B cell (primary cell): ENCODE measurements around the gene ZNF618. TPM values are rescaled to one million over a fixed set of nuclear protein-coding genes. Genes with fewer than 3 reads are reported as not detected.

Source experiments
- ATAC-seq: fragments of 200-7000 bp; cut with Tn5 transposase; one replicate; pipeline ENCODE4 v1.10.0; 2021; ENCODE audit warnings: low read depth, mild to moderate bottlenecking, moderate number of reproducible peaks, moderate library complexity
- CTCF ChIA-PET: fragments of 350-600 bp; sonication (Branson Sonifier 250); formaldehyde crosslinking; loops from one replicate; lab custom pipeline; 2021; ENCODE audit warnings: antibody characterized with exemption, inconsistent platforms; lab: Charles Lee
- POLR2A ChIA-PET: fragments of 350-600 bp; sonication (Branson Sonifier 250); formaldehyde crosslinking; loops from one replicate; lab custom pipeline; 2021; ENCODE audit warnings: antibody characterized with exemption; lab: Charles Lee
- DNase-seq: peaks from one replicate; pipeline ENCODE4 v3.0.0; 2013
- H2AFZ ChIP-seq: 2 replicates; pipeline ENCODE4 v1.6.1; 2012; ENCODE audit warnings: mild to moderate bottlenecking, low read depth, low read length; ENCODE audit not compliant: insufficient read depth, poor library complexity, severe bottlenecking
- H3K27ac ChIP-seq, 2 donors: 1 replicate in 1 of 2; 2 replicates in 1 of 2; pipeline ENCODE4 v1.5.1; 2012 to 2013; ENCODE audit warnings: low read length in 2 of 2, mild to moderate bottlenecking in 2 of 2, moderate library complexity in 1 of 2
- H3K27me3 ChIP-seq, 4 experiments: fragments of 200-600 bp in 1 of 4; sonication (generic) in 1 of 4; replicated peaks in 1 of 4; 1 replicate in 2 of 4; 2 replicates in 2 of 4; pipeline versions ENCODE4 v1.6.1 to v1.7.0; 2013 to 2016; ENCODE audit warnings: low read length in 3 of 4, mild to moderate bottlenecking in 2 of 4, mixed read lengths in 1 of 4, moderate library complexity in 1 of 4; ENCODE audit not compliant: insufficient read depth in 4 of 4, control insufficient read depth in 3 of 4; ENCODE audit errors: control extremely low read depth in 1 of 4
- H3K36me3 ChIP-seq, 2 experiments: replicated peaks in 1 of 2; 1 replicate in 1 of 2; 2 replicates in 1 of 2; pipeline versions ENCODE4 v1.6.1 to v1.7.1; 2013; ENCODE audit warnings: low read length in 1 of 2; ENCODE audit not compliant: insufficient read depth in 2 of 2, control insufficient read depth in 1 of 2; ENCODE audit errors: control extremely low read depth in 1 of 2, extremely low read depth in 1 of 2
- H3K4me1 ChIP-seq, 2 donors: fragments of 200-600 bp in 1 of 2; sonication (generic) in 1 of 2; 1 replicate in 1 of 2; 2 replicates in 1 of 2; pipeline versions ENCODE4 v1.5.1 to v1.6.1; 2013 to 2017; ENCODE audit warnings: low read length in 2 of 2; ENCODE audit not compliant: control insufficient read depth in 2 of 2, insufficient read depth in 2 of 2
- H3K4me2 ChIP-seq: replicated peaks from 2 replicates; pipeline ENCODE3; 2012; ENCODE audit warnings: mild to moderate bottlenecking, low read depth, low read length; ENCODE audit not compliant: poor library complexity, severe bottlenecking
- H3K4me3 ChIP-seq, 5 experiments: fragments of 200-600 bp in 1 of 5; sonication (generic) in 1 of 5; 1 replicate in 3 of 5; 2 replicates in 2 of 5; pipeline versions ENCODE4 v1.5.1 to v1.7.0; 2011 to 2016; ENCODE audit warnings: low read length in 4 of 5, mild to moderate bottlenecking in 4 of 5, low read depth in 2 of 5, control low read depth in 1 of 5, moderate library complexity in 1 of 5; ENCODE audit not compliant: insufficient read depth in 1 of 5; ENCODE audit errors: control extremely low read depth in 1 of 5, extremely low read depth in 1 of 5
- H3K79me2 ChIP-seq: fragments of 200-600 bp; sonication (generic); one replicate; pipeline ENCODE4 v1.6.0; 2016; ENCODE audit warnings: low read length; ENCODE audit not compliant: control insufficient read depth, insufficient read depth
- H3K9ac ChIP-seq: fragments of 200-600 bp; sonication (generic); 2 replicates; pipeline ENCODE4 v1.6.1; 2017; ENCODE audit warnings: mild to moderate bottlenecking, low read length, moderate library complexity
- H3K9me3 ChIP-seq, 3 donors: one replicate each; pipeline versions ENCODE4 v1.6.1 to v1.7.1; 2013; ENCODE audit warnings: low read length in 2 of 3; ENCODE audit not compliant: control insufficient read depth in 2 of 3, insufficient read depth in 1 of 3; ENCODE audit errors: control extremely low read depth in 1 of 3
- H4K20me1 ChIP-seq: 2 replicates; pipeline ENCODE4 v1.6.0; 2012; ENCODE audit warnings: mild to moderate bottlenecking, low read length; ENCODE audit not compliant: insufficient read depth, control insufficient read depth, poor library complexity, severe bottlenecking
- H3K27ac Mint-ChIP-seq: one replicate; pipeline ENCODE4 v1.8.0; 2021; ENCODE audit warnings: mixed read lengths
- H3K27me3 Mint-ChIP-seq: one replicate; pipeline ENCODE4 v1.8.0; 2021; ENCODE audit warnings: mixed read lengths
- H3K4me1 Mint-ChIP-seq: one replicate; pipeline ENCODE4 v1.8.0; 2021; ENCODE audit warnings: mixed read lengths
- H3K4me3 Mint-ChIP-seq: one replicate; pipeline ENCODE4 v1.8.0; 2021; ENCODE audit warnings: mixed read lengths
- H3K9me3 Mint-ChIP-seq: one replicate; pipeline ENCODE4 v1.8.0; 2022; ENCODE audit warnings: mixed read lengths; ENCODE audit not compliant: insufficient read depth
- EZH2 ChIP-seq: IDR thresholded peaks from 2 replicates; pipeline ENCODE4 v1.6.1; 2012; ENCODE audit warnings: borderline replicate concordance, low read depth, mild to moderate bottlenecking, moderate library complexity, low read length; ENCODE audit not compliant: insufficient read depth, poor library complexity, severe bottlenecking
- WGBS: methylation state at CpG from one replicate; pipeline ENCODE4 v1.1.5; 2013; ENCODE audit warnings: missing lambda C conversion rate; ENCODE audit not compliant: insufficient coverage; 5-methylcytosine and 5-hydroxymethylcytosine counted together
- intact Hi-C: fragments of 100-400 bp; cut with micrococcal nuclease; formaldehyde crosslinking; loops from one replicate; pipeline ENCODE4 v1.10.0; 2022
- polyA plus RNA-seq: library from polyadenylated mRNA; depleted of rRNA; stranded (reverse); fragments of >200 nt; gene quantifications from 2 replicates; pipeline ENCODE4 v1.2.3, GENCODE V29; 2012
- total RNA-seq, 2 donors: library from RNA; stranded (reverse); fragments of 120-200 nt in 1 of 2; gene quantifications; 1 replicate in 1 of 2; 2 replicates in 1 of 2; pipeline versions ENCODE4 v1.2.3 to v1.2.4, GENCODE V29; 2013 to 2022
- TF ChIP-seq, protein P1 (sequence below): fragments of 200-600 bp; IDR thresholded peaks from one replicate; pipeline ENCODE4 v1.8.0; 2022; ENCODE audit warnings: antibody characterized with exemption, mild to moderate bottlenecking

The ZNF618 gene
- total and polyA plus RNA-seq, 2 donors (not counting 1 experiment from before 2014, with no cell fraction given) = 1.4 to 2.5 TPM

DNA sequence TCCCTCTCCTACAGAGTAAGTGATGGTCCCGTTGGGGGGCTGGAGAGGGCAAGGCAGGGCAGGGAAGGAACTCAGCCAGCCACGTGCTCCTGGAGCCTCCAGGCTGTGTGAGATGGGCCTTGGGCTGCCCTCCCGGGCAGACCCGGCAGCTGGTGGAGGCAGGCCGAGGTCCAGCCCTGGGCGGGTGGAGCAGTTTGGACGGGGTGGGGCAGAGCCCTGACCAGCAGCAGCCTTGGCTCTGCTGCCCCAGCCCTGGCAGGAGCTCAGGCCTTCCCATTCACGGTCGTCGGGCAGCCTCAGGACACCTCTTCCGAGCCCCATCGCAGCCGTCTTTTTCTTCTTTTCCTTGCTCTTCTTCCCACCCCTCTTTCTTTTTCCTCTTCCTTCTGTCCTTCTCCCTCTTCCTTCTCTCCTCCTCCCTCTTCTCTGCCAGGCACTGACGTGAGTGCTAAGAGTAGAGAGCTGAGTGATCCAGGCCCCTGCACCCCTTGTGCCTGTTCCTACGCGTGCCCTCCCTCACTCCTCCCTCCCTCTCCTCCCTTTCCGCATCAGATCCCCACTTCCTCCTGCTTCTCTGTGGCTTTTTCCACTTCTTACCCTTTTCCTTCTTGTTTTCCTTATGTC lies 159.2 kb downstream of the ZNF618 start:
- no peaks in the 10 kb centered on the region for H3K4me1 Mint-ChIP-seq
- Histone ChIP-seq H3K4me3 (no peak overlapping the region), H3K9ac (no peak overlapping the region), H3K4me1 (no peaks in the 10 kb centered on the region), H3K79me2 (no peaks in the 10 kb centered on the region), H3K4me2 (no peak overlapping the region), H3K27me3 (no peaks in the 10 kb centered on the region), H3K36me3 (no peaks in the 10 kb centered on the region), H4K20me1 (no peaks in the 10 kb centered on the region), H3K27ac (no peak overlapping the region), H2AFZ (no peak overlapping the region), H3K9me3 (no peaks in the 10 kb centered on the region)
- 90% methylated on average over 15 of the region's 17 CpGs for WGBS
- no peak overlapping the region for H3K27ac Mint-ChIP-seq
- H3K4me3 Mint-ChIP-seq = no peak overlapping the region
- no peaks in the 10 kb centered on the region for H3K9me3 Mint-ChIP-seq
- POLR2A ChIA-PET = no interaction called here
- intact Hi-C loops = no loop called here
- DNase-seq (no peak), ATAC-seq (no peak)
- CTCF ChIA-PET = no interaction called here
- no peaks in the 10 kb centered on the region for H3K27me3 Mint-ChIP-seq
- TF ChIP-seq, protein P1, sequence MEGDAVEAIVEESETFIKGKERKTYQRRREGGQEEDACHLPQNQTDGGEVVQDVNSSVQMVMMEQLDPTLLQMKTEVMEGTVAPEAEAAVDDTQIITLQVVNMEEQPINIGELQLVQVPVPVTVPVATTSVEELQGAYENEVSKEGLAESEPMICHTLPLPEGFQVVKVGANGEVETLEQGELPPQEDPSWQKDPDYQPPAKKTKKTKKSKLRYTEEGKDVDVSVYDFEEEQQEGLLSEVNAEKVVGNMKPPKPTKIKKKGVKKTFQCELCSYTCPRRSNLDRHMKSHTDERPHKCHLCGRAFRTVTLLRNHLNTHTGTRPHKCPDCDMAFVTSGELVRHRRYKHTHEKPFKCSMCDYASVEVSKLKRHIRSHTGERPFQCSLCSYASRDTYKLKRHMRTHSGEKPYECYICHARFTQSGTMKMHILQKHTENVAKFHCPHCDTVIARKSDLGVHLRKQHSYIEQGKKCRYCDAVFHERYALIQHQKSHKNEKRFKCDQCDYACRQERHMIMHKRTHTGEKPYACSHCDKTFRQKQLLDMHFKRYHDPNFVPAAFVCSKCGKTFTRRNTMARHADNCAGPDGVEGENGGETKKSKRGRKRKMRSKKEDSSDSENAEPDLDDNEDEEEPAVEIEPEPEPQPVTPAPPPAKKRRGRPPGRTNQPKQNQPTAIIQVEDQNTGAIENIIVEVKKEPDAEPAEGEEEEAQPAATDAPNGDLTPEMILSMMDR = no peak

DNA sequence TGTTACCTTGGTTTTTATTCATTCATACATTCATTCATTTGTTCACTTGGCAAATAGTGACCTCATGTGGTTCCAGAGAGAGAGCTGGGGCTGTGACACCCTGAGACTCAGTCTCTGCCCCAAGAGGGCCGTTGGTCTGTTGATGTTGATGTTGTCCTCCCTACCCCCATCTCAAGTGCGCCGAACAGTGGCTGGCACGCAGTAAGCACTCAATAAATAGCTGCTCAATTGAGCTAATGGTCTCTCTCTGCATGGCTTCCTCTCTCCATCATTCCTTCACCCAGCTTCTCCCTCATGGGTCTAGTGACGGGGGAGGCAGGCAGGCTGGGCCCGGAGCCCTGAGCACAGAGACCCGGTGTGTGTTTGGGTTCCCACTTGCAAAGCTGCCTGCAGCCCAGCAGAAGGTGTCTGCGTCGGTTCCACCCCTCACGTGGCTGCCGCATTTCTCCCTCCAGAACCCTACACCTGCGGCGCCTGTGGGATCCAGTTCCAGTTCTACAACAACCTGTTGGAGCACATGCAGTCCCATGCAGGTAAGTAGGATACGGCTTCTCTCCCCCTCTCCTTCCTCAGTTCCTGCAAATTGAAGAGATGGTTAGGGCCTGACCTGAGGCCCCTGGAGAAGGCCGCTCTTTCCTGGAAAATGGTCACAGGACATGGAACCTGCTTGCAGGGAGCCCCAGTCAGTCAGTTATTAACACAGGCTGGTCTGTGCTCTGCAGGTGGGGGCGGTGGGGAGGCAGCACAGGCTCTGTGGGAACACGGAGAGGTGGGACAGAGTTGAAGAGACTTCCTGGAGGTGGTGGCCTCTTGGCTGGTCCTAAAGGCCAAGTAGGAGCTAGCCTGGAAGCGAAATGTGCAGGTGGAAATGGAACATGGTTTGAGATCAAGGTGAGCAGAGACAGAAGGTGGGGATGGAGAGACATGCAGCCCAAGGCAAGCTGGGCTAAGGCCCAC lies 160.0 kb downstream of the ZNF618 start:
- WGBS = 94% methylated on average over 11 of the region's 18 CpGs
- H3K27me3 Mint-ChIP-seq = no peaks in the 10 kb centered on the region
- H3K9ac ChIP-seq = no peak overlapping the region
- no peak for ATAC-seq
- H3K79me2 ChIP-seq = no peaks in the 10 kb centered on the region
- POLR2A ChIA-PET = no interaction called here
- CTCF ChIA-PET = no interaction called here
- H3K27ac ChIP-seq = no peak overlapping the region
- no peak overlapping the region for H3K4me2 ChIP-seq
- H3K9me3 ChIP-seq = no peaks in the 10 kb centered on the region
- H2AFZ ChIP-seq = no peak overlapping the region
- H3K36me3 ChIP-seq = no peaks in the 10 kb centered on the region
- H3K4me1 Mint-ChIP-seq = no peaks in the 10 kb centered on the region
- intact Hi-C loops = no loop called here
- no peak overlapping the region for H3K27ac Mint-ChIP-seq
- H3K4me3 Mint-ChIP-seq = no peak overlapping the region
- no peak overlapping the region for H3K4me3 ChIP-seq
- TF ChIP-seq, protein P1 = no peak
- no peak for TF ChIP-seq EZH2
- no peak for DNase-seq
- H3K4me1 ChIP-seq = no peaks in the 10 kb centered on the region
- H3K9me3 Mint-ChIP-seq = no peaks in the 10 kb centered on the region
- H4K20me1 ChIP-seq = no peaks in the 10 kb centered on the region
- H3K27me3 ChIP-seq = no peaks in the 10 kb centered on the region
